IPS-18a (cell line): ENCODE measurements around the gene UPF1.
A peak's percentile ranks its signal among the peaks of the same experiment; 100 is the strongest.

Experiments used
- H3K27ac ChIP-seq: one replicate; pipeline ENCODE4 v1.5.1; 2013; ENCODE audit warnings: low read length
- H3K27me3 ChIP-seq: one replicate; pipeline ENCODE4 v1.6.1; 2013; ENCODE audit warnings: mild to moderate bottlenecking, low read length; ENCODE audit not compliant: control insufficient read depth, insufficient read depth
- H3K36me3 ChIP-seq: one replicate; pipeline ENCODE4 v1.6.1; 2013; ENCODE audit warnings: low read depth, low read length; ENCODE audit not compliant: control insufficient read depth
- H3K4me1 ChIP-seq: one replicate; pipeline ENCODE4 v1.6.1; 2013; ENCODE audit warnings: low read depth, low read length; ENCODE audit not compliant: control insufficient read depth
- H3K4me3 ChIP-seq: one replicate; pipeline ENCODE4 v1.5.1; 2013; ENCODE audit warnings: low read length
- H3K9ac ChIP-seq: one replicate; pipeline ENCODE4 v1.6.1; 2013; ENCODE audit warnings: mild to moderate bottlenecking, low read length, moderate library complexity
- H3K9me3 ChIP-seq: one replicate; pipeline ENCODE4 v1.6.1; 2013; ENCODE audit warnings: low read depth, low read length; ENCODE audit not compliant: control insufficient read depth

The UPF1 gene

GRCh38 chr19:18889949-18890745, 58.4 kb downstream of the UPF1 start:
- Histone ChIP-seq H3K36me3 (no peaks in the 10 kb centered on the region), H3K4me3 (no peak overlapping the region), H3K4me1 (no peaks in the 10 kb centered on the region), H3K27me3 (peaks cover 7% of the 10 kb centered on the region), H3K9me3 (no peaks in the 10 kb centered on the region), H3K27ac (no peak overlapping the region), H3K9ac (no peak overlapping the region)

DNA sequence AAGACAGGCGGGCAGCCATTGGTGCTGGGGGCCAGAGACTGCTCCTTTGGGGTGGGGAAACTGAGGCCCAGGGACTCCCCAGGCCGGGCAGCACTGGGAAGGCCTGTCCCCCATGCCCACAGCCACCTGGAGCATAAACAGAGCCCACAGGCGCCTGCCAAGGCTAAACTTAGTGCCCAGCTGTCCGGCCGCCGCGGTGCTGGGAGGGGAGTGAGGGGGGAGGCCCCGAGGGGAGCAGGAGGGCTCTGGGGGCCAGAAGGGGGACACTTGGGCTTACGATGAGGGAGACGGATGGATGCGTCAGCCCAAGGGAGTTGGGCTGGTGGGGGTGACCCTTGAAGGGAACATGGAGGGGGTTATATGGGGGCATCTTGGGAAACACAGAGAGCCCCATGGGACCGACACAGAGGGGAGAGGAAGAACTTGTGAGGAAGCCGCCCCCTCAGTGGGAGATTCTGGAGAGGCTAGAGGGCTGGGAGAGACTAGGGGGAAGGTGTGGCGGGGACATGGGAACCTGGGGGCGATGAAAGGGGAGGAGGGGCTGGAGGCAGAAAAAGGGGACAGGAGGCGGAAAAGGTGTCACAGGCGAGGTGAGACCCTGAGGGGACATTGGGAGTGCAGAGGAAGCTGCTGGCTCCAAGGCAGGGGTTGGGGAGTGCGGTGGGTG, 62.0 kb downstream of the UPF1 start:
- Histone ChIP-seq H3K4me3 (no peak overlapping the region), H3K36me3 (no peaks in the 10 kb centered on the region), H3K9me3 (no peaks in the 10 kb centered on the region), H3K27ac (no peak overlapping the region), H3K27me3 (peaks cover 20% of the 10 kb centered on the region), H3K4me1 (no peaks in the 10 kb centered on the region), H3K9ac (no peak overlapping the region)

- H3K4me1 ChIP-seq, result no peaks in the 10 kb centered on the region
- H3K36me3 ChIP-seq, result no peaks in the 10 kb centered on the region
- no peak overlapping the region for H3K27ac ChIP-seq
- peak overlapping the region; percentile 63 for H3K4me3 ChIP-seq
- H3K9me3 ChIP-seq, result no peaks in the 10 kb centered on the region
- H3K27me3 ChIP-seq, result peaks cover 20% of the 10 kb centered on the region
- H3K9ac ChIP-seq, result no peak overlapping the region
Observed at GRCh38 chr19:18894254-18895037, 62.7 kb downstream of the UPF1 start.

DNA sequence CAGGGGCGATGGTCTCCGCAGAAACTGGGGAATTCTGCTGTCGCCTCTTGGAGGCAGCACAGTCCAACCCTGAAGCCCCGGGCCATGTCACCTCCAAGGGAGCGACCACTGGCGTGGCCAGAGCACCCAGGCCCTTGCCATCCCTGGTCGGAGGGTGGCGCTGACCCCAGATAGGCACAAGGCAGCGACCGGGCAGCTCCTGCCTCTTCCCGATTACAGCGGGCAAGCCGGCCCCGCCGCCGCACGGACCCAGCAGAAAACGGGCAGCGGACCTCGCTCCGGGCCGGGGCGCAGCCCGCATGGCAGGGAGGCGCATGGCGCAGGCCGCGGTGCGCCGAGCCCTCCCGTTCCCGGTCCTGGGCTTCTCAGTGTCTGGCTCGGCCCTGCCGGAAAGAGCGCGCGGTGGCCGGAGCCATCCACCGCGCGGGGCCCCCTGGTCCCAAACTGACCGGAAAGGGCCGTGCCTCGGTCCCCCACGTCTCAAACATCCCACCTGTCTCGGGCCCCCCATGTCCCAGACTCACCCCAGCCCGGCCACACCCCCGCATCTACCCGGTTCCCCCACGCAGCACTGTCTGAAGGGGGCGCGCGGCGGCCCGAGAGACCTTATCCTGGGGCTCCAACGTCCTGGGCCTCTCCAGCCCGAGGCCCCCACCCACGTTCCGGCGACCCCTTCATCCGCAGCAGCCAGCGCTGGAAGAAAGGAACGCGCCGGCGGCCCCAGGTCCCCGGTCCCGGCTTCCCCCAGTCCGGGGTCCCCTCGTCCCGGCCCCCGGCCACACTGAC, 63.5 kb downstream of the UPF1 start:
- no peak overlapping the region for H3K27ac ChIP-seq
- H3K9me3 ChIP-seq, result no peaks in the 10 kb centered on the region
- peaks cover 20% of the 10 kb centered on the region for H3K27me3 ChIP-seq
- no peaks in the 10 kb centered on the region for H3K36me3 ChIP-seq
- peak overlapping the region; percentile 63 for H3K4me3 ChIP-seq
- peak overlapping the region; percentile 24 for H3K9ac ChIP-seq
- no peaks in the 10 kb centered on the region for H3K4me1 ChIP-seq

DNA sequence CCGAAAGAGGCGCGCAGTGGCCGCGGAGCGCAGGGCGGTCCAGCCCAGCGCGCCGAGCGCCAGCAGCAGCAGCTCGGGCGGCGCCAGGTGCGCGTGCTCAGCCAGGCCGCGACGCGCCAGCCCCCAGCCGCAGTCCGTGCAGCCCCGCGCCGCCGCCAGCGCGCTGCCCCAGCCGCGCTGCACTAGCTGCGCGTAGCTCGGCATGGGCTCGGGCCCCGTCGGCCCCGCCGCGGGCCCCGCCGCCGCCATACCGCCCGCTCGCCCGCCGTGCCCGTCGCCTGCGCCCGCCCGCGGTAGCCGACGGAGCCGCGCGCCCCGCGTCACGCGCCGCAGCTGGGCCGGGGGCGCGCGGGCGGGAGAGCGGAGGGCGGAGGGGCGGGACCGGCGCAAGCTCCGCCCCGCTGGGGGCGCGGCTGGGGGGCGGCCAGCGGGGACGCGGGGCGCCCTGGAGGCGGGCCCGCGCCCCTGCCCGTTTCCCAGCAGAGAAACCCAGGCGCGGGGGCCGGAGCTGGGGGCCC, 64.1 kb downstream of the UPF1 start, which contains the start of gene CERS1:
Gene CERS1 (minus strand): TSS at position 335 of the 518 bp plus-strand sequence. CDS start 86 bp downstream, at position 249.
- Histone ChIP-seq H3K4me3 (peak within 1 kb of the TSS; percentile 63), H3K9me3 (no peaks in the 10 kb centered on the region), H3K27ac (no peak within 1 kb of the TSS), H3K9ac (peak within 1 kb of the TSS; percentile 24), H3K27me3 (peaks cover 20% of the 10 kb centered on the region), H3K36me3 (no peaks in the 10 kb centered on the region), H3K4me1 (no peaks in the 10 kb centered on the region)

DNA sequence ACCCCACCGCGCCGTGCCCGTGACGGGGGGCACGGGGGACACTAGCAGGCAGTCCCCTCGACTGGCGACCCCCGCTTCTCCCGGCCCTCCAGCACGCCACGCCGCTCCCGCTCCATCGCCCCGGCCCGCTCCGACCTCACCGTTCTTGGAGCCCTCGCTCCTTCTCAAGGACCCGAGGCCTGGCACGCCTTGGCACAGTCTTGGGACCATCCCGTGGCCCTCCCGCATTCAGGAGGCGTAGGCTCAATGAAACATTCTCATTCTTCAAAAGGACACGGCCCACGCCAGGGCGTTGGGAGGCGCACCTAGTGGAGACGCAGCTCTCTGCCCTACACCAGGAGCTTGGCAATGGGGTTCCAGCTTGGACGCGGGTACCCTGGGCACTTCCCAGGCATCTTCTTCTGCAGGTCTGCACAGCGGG, 64.7 kb downstream of the UPF1 start:
- Histone ChIP-seq H3K9ac (no peak overlapping the region), H3K27ac (no peak overlapping the region), H3K27me3 (peaks cover 20% of the 10 kb centered on the region), H3K4me3 (peak overlapping the region; percentile 37), H3K4me1 (no peaks in the 10 kb centered on the region), H3K9me3 (no peaks in the 10 kb centered on the region), H3K36me3 (no peaks in the 10 kb centered on the region)

- peaks cover 20% of the 10 kb centered on the region for H3K27me3 ChIP-seq
- no peaks in the 10 kb centered on the region for H3K36me3 ChIP-seq
- H3K27ac ChIP-seq, result no peak overlapping the region
- H3K4me3 ChIP-seq, result no peak overlapping the region
- H3K9me3 ChIP-seq, result no peaks in the 10 kb centered on the region
- no peaks in the 10 kb centered on the region for H3K4me1 ChIP-seq
- no peak overlapping the region for H3K9ac ChIP-seq
Observed at GRCh38 chr19:18897094-18898029, 65.6 kb downstream of the UPF1 start.

DNA sequence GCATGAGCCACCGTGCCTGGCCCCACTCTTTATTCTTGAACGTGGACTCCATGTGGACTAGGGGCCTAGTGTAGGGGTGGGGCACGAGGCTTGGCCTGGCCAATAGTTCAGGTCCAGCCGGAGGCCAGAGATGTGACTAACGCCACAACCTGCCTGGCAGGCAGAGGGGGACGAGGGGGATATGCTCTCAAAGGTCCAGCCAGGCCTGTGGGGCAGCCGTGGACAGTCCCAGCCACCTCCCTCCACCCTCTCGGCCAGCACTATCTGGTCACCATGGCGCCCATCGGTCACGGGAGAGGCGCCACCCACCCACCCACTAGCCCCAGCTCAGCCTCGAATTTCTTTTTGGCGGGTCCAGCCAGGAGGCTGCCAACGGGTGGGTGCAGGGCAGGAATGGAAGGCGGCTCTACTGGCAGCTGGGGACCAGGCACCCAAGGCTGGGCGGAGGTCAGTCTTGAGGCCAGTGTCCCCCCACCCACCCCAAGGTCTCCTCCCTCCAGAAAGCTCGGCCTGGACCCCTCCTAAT, 66.4 kb downstream of the UPF1 start:
- no peak overlapping the region for H3K27ac ChIP-seq
- no peaks in the 10 kb centered on the region for H3K4me1 ChIP-seq
- H3K9me3 ChIP-seq, result no peaks in the 10 kb centered on the region
- H3K9ac ChIP-seq, result no peak overlapping the region
- H3K36me3 ChIP-seq, result no peaks in the 10 kb centered on the region
- no peak overlapping the region for H3K4me3 ChIP-seq
- H3K27me3 ChIP-seq, result peaks cover 20% of the 10 kb centered on the region

- Histone ChIP-seq H3K27ac (no peak overlapping the region), H3K36me3 (no peaks in the 10 kb centered on the region), H3K27me3 (peaks cover 20% of the 10 kb centered on the region), H3K4me1 (no peaks in the 10 kb centered on the region), H3K9me3 (no peaks in the 10 kb centered on the region), H3K9ac (no peak overlapping the region), H3K4me3 (no peak overlapping the region)
Observed at GRCh38 chr19:18898607-18899408, 67.0 kb downstream of the UPF1 start.
